Stimulated activated CD8-positive, alpha-beta memory T cell treated with anti-CD3 and anti-CD28 coated beads, Interleukin-7, amount 100 ng/mL, for 4 hours (primary cell): ENCODE measurements around the gene ALKBH1.
A peak's percentile ranks its signal among the peaks of the same experiment; 100 is the strongest.
"Not testable (repeated sequence)": the region's sequence is repeated elsewhere in the genome, so short reads cannot be mapped to it uniquely, and the experiment has no call there.

ENCODE experiments used
- DNase-seq, 2 donors: peaks; one replicate each; pipeline ENCODE4 v3.0.0-alpha.2; 2020; ENCODE audit warnings: low read depth in 2 of 2

Gene ALKBH1, protein sequence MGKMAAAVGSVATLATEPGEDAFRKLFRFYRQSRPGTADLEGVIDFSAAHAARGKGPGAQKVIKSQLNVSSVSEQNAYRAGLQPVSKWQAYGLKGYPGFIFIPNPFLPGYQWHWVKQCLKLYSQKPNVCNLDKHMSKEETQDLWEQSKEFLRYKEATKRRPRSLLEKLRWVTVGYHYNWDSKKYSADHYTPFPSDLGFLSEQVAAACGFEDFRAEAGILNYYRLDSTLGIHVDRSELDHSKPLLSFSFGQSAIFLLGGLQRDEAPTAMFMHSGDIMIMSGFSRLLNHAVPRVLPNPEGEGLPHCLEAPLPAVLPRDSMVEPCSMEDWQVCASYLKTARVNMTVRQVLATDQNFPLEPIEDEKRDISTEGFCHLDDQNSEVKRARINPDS

DNA sequence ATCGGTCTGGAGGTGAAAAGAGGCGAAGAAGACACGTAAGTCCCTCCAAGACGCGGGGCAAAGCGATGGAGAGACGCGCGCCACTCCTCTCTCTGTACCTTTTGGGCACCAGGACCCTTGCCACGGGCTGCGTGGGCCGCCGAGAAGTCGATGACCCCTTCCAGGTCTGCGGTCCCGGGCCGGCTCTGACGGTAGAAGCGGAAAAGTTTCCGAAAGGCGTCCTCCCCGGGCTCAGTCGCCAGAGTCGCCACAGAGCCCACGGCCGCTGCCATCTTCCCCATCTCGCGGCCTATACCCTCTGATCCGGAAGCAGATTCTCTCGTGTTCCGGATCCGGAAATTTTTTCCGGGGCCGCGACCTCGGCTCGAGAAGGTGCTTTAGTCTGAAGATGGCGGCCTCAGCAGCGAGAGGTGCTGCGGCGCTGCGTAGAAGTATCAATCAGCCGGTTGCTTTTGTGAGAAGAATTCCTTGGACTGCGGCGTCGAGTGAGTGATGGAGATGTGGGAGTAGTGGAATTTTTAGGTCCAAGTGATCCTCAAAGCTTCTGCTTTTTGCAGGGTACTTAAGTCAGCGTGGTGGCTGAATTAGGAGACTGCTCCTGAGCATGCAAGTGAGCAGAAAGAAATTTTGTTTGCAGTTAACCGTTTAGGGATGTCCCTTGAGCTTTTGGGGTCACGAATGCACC lies at the start of gene ALKBH1, which contains the start of gene SLIRP:
TSS of gene ALKBH1 (minus strand) at position 300 of the 685 bp plus-strand sequence. CDS start at position 281, 19 bp downstream.
TSS of gene SLIRP (plus strand) at position 380 of the 685 bp plus-strand sequence. CDS start at position 389, 9 bp downstream.
- DNase-seq, result peak; percentile 77 to 82

DNA sequence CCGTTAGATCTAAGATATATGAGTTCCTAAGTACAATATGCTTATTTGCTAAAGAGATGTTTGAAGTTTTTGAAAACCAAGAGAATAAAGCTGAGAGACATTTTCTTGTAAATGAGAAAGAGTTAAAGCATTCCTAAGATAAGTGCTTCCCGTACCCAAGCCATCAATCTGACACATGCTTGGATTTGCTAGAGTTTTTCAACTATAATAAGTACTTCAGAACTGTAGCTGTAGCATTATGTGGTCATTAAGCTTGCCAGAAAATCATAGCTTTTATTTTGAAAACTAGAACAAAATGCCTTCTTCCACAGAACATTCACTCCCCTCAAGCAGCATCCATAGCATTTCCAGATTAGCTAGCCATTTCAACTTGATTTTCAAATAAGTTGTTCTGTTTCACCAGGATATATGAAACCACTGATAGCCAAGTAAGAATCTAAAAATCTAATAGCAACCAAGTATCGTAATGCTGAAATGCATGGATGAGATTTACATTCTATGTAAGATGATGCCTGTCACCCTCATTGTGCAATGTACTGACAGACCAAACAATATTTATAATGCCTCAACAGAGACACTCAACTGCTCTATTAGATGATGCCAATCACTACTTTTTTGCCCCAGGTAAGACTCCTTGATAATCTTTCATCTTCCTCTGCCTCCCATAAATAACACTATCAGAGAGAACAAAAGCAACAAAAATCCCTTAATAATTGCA lies 45.1 kb upstream of the ALKBH1 start:
- DNase-seq, result no peak

DNA sequence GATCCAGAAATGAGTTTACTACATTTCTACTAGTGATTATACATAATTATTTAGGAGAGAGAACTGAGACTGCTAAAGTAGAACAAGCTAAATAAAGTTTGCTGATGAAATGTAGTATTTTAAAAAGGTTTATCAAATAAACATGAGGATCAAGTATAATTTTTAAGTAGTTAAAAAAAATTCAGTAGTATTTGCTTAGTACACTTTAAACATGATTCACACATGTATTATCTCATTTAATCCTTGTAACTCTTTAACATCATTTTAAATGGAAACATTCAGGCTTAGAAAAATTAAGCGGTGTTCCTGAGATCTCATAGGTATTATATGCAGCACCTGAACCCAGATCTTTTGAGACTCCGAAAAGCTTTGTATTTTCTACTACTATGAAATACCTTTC lies 44.4 kb upstream of the ALKBH1 start:
- no peak for DNase-seq

DNA sequence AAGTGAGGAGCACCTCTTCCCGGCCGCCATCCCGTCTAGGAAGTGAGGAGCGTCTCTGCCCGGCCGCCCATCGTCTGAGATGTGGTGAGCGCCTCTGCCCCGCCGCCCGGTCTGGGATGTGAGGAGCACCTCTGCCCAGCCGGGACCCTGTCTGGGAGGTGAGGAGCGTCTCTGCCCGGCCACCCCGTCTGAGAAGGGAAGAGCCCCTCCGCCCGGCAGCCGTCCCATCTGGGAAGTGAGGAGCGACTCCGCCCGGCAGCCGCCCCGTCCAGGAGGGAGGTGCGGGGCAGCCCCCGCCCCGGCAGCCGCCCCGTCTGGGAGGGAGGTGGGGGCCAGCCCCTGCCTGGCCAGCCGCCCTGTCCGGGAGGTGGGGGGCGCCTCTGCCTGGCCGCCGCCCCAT lies 39.6 kb upstream of the ALKBH1 start:
- DNase-seq, result not testable (repeated sequence)

DNA sequence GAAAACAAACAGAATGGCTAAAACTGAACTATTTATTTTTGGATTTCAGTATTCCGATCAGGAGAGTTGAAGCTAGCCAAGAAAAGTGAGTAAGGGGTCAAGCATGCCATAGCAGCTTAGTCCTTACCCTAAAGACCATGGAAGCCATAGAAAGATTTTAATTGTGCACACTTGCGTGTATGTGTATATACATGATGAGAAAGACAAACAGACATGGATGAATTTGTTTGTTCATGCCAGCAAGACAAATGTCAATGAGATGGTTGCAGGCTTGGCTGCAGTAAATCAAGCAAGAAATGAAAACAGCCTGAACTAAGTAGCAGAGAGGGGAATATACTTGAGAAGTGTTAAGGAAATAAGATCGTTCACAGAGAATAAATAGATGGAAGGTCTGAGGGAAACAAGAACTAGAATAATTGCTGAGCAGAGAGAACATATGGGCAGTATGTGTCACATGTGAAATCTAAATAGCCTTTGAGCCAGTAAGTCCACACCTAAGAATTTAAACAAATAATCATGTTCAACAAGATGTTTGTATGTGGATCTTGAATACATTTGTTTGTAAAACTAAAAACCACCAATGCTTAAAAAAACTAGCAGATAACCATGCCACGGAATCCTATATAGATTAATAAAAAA lies 38.4 kb upstream of the ALKBH1 start:
- no peak for DNase-seq

DNA sequence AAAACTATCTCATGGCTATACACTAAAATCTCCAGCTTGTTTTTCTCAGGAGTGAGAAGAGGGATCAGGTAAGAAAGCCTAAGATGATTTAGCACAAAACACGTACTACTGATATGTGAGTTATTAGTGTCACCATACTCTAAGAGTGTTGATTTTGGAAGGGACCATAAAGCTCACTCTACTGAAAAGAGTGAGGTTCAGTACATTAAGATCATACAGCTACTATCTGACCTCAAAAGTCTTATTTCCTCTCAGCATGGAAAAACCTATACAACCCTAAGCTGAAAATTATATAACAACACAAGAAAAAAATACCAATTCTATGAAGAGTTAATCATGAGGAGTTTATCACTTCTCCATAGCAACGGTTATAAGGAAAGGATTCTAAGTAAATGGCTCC lies 33.6 kb upstream of the ALKBH1 start:
- no peak for DNase-seq

DNA sequence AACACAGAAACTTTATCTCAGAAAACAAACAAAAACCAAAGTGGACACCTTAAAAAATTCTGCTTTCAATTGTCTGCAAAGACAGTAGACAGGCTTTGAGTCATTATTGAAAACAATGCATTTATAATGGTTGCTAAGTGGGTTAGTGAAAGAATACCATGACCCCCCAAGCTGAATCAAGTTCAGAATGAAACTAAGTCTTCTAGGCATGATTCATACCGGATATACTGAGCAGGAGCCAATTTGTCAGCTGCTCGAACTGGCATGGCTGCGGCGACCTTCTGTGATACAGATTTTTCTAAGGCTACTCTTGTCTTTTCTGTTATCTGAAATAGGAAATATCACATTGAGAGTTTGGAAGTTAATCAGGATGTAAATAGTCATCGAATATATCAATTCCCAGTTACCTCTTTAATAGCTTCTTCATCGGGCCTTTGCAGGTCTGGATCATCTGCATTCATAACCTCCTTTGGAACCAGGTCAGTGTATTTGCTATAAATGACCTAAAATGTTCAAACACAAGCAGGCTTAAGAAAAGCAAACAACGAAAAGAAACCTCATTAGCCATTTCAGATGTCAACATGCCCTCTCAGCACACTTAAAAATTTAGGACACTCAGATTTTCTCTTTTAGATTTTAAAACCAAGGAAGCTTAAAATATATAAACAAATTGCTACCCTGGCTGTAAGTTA lies 30.9 kb upstream of the ALKBH1 start:
- no peak for DNase-seq

DNA sequence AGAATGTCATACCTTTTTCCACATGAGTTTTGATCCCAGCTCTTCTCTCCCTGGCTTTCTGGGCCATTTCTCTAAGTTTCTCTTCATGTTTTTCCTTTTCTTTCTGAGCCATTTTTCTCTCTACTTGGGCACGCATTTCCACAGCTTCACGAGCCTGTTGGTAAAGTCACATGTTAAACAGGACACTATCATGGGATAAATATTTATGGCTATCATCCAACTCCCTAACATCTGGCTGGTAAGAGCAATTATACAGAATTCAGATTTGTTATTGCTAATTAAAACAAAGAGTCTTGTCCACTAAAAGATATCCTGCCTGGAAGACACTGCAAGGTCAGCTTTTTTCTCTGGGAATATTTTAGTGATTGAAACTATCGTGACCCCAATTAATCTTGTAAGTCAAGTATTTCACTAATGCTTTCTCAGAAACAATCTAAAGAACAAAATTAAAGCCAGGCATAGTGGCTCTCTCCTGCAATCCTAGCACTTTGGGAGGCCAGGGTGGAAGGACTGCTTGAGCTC lies 23.2 kb upstream of the ALKBH1 start:
- no peak for DNase-seq

DNA sequence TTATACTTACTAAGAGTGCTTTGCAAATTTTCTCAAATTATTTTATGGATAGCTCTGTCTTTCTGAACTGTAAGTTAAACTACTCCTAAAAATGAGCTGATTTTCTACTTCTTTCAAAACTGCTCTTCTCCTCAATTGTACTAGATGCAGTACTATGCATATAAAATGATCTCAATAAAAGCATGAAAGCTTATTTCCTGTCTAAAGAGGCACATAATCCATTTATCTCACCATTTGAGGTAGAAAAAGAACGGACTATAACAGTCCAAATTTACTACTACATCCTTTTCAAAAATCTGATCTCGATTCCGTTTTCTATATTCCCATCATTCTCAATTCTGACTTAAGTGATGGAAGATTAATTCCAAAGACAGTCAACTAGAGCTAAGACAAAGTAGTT lies 14.5 kb upstream of the ALKBH1 start:
- DNase-seq, result no peak

DNA sequence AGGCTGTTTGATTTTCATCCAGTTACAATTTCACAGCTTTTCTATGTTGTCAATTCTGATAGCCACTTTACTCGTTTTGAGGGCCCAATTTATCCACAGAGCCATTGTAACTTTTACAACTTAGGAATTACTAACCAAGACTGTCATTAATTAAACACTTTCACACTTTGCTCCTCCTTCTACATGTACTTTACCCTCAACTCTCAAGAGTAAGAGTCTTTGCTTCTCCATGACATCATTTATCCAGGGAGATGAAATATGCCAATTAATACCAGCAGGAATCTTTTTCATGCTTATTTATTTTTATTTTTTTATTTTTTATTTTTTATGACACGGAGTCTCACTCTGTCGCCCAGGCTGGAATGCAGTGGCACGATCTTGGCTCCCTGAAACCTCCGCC lies 13.6 kb upstream of the ALKBH1 start:
- no peak for DNase-seq

DNA sequence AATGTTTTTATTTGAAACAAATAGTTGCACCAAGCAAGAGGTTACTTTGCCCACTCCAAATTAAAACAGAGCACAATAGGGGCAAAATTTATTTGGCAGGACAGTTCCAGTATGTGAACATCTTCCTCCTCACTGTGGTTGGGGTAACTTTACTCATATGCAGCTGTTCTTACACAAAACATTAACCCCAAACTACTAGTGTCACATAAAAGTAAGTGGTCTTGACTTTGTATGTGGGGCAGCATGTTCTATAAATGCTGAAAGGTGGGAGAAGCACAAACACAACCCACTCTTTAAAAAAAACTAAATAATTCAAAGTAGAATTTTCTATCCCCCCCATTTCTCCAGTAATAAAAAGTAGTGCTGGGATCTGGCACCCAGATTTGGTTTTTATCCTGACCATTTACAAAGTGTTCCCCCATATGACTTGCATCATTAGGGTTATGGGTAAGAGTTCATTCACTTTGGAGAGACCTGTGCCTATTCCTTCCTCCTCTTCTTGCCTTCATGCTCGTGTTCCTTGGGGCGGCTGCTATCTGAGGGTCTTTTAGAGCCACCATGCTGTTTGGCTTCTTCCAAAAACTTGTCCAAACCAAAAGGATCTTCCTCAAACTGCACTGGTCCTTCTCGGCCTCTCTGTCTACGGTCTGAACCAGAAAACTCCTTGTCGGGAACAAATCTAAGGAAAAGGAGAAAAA lies 9.9 kb upstream of the ALKBH1 start:
- DNase-seq, result no peak

DNA sequence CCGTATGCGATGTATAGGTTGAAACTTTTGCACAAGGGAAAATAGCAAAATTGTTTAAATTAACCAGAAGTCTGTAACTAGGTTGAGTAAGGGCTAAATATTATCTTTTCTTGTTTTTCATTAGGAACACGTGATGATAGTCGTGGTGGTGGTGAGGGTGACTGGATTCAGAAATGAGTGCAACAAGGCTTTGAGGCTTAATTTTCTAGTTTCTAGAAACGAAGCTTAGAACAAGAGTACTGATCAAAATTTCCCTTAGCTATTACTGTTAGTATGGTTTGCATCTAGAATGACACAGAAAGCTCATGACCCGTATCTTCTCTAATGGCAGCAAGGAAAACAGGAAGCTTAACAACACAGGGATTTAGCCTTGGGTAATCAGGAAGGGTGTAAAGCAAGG lies 7.1 kb upstream of the ALKBH1 start:
- no peak for DNase-seq

DNA sequence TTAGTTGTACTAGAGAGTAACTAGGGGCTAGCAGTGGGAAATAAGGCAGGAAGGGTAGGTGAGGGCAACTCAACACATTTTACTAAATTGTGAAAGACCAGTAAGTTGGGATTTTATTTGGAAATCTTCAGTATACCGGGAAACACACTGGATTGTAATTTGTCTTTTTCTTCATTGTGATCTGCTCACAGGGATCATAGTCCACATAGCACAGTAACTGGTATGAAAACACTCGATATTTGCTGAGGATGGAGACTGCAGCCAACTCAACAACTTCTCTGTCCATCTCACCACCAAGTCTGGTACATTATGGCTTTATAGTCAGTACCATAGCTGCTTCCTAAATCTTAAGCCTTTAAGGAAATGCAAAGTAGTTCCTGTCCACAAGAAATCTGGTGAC lies 2.5 kb upstream of the ALKBH1 start:
- no peak for DNase-seq

DNA sequence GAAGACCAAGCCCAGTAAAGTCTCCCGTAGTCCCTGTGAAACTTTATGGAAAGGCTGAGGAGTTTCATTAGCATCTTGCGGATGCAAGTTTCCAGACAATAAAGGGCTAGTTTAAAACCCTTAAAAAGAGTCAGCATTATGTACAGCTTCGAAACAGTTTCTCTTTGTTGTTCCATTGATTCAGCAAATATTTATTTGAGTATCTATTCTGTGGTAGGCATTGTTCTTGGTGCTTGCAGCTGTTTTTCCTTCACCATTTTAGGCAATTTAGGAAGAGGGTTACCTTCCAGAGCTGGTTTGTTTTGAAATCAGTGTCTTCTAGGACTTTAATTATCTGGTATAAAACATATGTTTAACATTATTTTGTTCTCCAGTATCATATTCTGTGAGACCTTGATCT lies 1.6 kb upstream of the ALKBH1 start:
- no peak for DNase-seq

DNA sequence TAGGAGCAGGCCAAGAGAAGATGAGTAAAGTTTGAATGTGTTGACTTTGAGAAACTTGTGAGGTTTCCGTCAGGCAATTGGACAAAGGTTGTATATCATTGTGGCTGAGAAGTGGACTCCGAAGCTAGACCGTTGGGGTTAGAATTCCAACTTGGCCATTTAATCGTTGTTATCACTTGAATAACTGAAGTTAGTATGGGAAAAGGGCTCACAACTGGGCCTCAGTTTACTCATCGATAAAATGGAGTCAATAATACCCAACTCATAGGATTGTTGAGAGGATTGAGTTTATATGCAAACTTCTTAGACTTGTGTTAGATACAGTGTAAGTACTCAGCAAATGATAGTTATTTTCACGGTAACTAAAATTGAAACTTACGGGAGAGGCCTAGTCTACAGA lies 926 bp upstream of the ALKBH1 start:
- DNase-seq, result no peak

DNA sequence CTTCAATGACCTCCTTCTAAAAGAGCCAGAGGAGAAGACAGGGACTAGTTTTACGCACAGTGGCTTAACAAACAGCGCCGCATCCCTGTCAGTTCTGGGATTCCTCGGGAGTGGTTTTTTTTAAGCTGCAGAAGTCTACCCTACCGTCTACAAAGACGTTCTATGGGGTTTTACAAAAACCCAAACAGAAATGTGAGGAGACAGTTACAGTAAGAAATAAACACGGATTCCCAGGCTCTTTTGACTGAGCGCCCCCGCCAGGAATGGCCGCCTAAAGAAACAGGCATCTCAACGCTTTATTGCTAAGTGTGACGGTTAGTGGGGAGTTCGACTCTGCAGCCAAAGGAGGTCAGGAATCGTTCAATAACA lies 484 bp downstream of the ALKBH1 start:
- DNase-seq, result no peak

DNA sequence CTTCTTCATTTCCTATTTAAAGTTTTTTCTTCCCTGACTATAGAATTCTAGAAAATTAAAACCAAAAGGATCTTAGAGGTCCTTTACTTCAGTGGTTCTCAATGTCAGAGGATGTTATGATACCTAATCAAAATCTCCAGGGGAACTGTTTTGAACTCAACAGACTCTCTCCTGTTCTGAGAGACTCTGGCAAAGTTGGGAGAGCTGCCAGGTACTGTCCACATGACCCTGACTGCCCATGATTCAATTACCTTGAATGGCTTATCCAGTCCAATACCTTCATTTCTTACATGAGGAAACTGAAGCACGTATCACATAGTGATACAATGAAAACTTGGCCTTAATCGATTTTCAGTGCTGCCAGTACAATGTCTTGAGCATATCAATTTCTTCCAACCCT lies 16.6 kb downstream of the ALKBH1 start:
- no peak for DNase-seq

DNA sequence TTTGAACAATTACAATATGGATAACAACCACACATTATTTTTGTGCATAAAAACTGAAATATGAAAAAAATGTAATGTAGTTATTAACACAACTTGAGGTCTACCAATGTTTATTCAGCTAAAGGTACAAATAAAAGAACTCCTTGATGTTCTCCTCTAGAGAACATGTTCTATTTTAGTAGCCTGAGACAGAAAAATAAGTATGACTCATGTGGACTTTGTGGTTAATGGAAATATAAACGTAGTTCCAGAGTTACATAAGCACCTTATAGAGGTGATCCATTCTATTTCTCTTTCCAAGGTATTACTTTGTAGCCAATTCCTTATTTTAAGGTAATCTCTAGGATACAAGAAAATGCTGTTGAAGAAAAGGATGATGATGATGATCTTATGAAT lies 25.7 kb downstream of the ALKBH1 start:
- DNase-seq, result no peak

DNA sequence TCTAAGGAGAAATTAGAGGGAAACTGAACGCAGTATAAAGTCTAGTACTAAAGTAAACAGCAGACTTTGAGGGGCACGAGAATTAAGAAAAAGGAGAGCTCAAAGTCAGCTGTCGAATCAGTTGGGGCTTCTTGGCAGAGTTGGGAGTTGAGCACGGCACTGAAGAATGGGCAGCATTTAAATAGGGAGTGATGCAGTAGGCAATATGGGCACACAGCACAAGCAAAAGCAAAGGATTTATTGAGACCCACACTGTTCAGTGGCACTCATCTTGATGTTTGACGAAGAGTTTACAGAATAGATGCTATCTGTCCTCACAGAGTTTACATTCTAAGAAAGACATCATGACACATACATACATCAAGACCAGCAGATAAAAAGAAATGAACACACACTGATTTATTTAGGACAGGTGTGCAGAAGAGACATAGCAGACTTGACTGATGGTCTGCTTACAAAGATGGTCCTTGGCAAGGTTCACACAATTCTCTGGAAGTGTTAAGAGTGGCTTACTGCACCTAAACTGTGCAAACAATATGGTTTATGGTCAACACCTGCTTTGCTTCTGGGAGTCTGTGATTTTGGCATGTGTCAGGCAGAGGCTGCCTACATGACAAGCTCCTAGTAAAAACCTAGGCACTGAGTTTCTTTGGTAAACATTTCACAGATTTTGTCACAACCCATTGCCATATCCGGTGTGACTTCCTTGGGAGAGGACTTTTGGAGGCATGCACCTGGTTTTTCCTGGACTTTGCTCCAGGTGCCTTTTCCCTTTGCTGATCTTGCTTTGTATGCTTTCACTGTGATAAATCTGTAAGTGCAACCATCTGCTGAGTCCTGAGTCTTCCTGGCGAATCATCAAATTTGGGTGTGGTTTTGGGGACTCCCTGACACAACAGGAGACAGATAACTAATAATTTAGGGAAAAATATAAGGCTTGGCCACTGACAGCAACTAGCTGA lies 26.3 kb downstream of the ALKBH1 start:
- DNase-seq, result no peak

DNA sequence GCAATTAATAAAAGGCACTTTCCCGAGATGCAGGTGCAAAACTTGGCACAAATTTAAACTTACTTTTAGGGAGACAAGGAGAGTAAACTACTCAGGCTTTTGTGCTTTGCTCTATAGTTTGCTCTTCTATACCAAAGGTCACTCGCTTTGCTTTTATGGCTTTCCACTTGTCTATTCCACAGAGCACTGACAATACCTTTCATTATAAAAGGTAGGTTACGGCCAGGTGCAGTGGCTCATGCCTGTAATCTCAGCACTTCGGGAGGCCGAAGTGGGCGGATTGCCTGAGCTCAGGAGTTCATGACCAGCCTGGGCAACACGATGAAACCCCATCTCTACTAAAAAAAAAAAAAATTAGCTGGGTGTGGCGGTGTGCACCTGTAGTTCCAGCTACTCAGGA lies 32.9 kb downstream of the ALKBH1 start:
- DNase-seq, result no peak
